GM19467 (cell line): ENCODE measurements around the gene DMD.
"Not testable (repeated sequence)": the region's sequence is repeated elsewhere in the genome, so short reads cannot be mapped to it uniquely, and the experiment has no call there.

Source experiments
- ATAC-seq: cut with Tn5 transposase; IDR thresholded peaks from one replicate; pipeline ENCODE4 v1.9.1; 2021; ENCODE audit warnings: mild to moderate bottlenecking, moderate library complexity; ENCODE audit not compliant: unreplicated experiment

DMD gene

GRCh38 chrX:32289356-32289755 is 922.0 kb downstream of the DMD start:
- no peak for ATAC-seq

DNA sequence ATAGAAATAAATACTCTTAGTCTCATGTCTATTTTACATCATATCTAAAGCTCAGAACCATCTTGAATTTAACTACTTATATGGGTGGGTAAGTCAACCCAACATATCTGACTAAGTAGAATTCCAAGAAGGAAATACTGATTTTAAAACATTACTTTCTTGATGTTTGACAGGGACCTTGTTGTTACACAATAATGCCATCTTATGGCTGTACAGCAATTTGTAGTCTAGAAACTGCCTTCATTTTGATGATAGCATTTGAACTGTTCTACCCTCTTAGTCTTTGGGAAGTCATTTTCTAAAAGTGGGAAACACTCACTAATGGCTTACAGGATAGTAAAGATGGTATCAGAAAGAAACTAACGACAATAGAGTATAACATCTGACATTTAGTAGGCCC is 929.5 kb downstream of the DMD start:
- no peak for ATAC-seq

GRCh38 chrX:32280921-32281320 is 930.4 kb downstream of the DMD start:
- no peak for ATAC-seq

DNA sequence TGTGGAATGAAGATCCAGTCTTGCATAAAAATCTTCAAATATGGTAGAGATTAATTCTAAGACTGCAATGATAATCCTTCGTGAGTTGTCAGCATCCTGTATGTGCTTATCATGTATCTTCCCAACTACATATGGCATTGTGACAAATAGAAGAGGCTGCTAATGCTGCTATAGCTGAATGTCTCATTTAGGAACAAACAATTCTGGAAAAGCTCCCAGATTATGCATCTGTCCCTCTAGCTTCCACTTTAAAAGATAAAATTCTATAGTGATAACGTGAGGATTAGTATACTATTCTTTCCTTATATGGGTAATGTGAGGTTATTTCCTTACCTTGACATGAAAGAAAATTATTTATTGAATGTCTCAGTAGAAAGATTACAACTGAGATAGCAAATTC is 930.9 kb downstream of the DMD start:
- no peak for ATAC-seq

- no peak for ATAC-seq
Measured at GRCh38 chrX:32276153-32276552, 935.2 kb downstream of the DMD start.

DNA sequence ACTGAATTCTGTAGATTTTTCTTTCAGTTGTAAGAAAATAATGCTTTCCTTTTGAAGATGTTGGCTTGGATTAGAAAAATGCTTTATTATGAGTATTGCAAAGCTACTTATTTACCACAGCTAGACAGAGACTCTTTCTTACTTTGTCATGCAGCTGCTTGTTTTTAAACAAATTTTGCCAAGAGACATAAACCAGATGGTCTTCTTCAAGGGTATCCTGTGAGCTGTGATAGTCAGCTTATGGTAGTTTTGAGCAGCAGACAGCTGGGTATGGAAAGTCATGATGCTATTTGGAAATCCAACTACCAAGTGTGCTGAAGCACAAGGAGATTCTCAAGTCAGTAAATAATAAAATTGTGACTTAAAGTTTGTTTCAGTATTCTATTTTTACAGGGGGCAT is 941.5 kb downstream of the DMD start:
- ATAC-seq: no peak

DNA sequence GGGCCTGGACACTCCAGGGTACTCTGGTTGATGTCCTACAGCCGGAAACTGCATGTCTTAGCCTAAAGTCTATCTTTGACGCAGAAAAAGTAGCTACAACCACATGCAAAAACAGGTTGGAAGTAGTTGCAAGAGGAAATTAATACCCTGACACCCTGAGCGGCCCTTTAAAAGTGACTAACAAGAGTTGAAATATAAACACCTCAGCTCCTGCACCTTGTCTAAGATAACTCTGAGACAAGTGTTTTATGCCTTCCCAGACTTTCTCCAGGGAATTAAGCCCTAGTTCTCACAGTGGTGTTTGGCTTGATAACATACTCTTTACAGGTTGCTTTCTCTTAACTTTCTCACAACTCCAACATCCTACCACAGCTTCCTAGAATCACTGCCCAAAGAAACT is 943.1 kb downstream of the DMD start:
- ATAC-seq: no peak

DNA sequence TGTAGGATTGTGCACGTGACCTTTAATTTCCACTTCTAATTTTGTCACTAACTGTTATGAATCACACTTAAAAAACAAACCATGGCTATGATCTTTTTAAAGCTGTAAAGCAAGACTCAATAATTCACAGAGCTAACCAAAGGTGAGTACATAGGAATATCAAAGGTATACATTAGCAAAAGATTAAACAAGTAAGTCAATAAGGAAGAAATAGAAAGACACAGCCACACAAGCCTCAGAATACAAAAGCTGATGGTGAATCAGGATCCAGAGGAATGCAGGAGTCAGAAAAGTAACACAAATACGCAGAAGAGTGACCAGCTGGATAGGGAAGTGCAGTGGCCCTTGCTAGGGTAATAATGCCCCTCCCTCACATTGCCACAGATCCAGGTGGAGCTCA is 943.6 kb downstream of the DMD start:
- ATAC-seq: no peak

- not testable (repeated sequence) for ATAC-seq
Measured at GRCh38 chrX:32246675-32247074, 964.7 kb downstream of the DMD start.

GRCh38 chrX:32195611-32196010 is 1015.7 kb downstream of the DMD start:
- ATAC-seq: no peak

GRCh38 chrX:32191316-32191715 is 1020.0 kb downstream of the DMD start:
- ATAC-seq: no peak

GRCh38 chrX:32185160-32185559 is 1026.2 kb downstream of the DMD start:
- ATAC-seq: no peak

DNA sequence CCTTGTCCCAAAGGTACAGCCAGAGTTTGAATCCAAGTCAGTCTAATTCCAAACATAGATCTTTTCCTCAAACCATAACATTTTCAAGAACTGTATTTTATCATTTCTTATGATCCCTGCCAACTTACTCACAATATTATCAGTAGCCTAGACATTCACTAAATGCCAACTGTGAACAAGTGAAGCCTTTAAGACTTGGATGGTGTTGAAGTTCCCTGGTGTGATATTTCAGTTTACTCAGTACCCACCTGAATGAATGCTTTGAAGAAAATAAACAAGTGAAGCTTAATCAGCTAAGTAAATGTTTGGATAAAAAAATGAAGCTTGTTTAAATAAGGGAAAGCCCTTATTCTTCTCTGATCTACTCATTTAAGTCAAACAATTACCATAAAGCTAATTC is 1028.3 kb downstream of the DMD start:
- no peak for ATAC-seq

- no peak for ATAC-seq
Measured at GRCh38 chrX:32176510-32176909, 1034.8 kb downstream of the DMD start.

DNA sequence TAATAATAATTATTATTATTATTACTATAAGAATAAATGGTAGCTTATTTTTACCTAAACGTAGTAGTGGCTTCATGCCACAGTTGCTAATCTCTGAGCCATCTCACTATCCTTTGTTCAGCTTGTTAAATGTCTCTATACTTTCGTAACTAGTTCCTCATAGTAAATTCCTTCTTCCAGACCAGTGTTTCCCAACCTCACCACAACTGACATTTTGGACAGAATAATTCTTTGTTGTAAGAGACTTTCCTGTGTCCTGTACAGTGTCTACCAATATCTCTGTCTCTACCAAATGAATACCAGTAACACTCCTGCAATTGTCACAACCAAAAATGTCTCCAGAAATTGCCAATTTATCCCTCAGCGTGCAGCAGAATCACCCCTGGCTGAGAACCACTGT is 1040.9 kb downstream of the DMD start:
- no peak for ATAC-seq

- no peak for ATAC-seq
Measured at GRCh38 chrX:32155044-32155638, 1056.2 kb downstream of the DMD start.

DNA sequence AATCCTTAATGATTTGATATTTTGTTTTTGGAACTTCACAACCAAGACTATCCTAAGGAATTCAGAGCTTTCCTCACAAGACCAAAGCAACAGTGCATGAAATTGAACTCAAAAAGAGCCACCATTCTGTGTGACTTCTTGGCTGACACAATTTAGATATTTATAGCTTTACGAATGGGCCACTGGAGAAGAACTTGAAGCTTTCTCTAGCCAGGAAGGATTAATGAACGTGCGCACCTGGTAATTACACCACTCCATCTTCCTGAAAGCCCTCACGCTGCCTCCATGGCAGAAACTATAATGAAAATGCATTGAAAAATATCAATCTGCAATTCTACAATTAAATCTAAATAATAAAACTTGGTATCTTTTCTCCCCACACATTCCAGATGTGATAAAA is 1057.8 kb downstream of the DMD start:
- ATAC-seq: no peak

DNA sequence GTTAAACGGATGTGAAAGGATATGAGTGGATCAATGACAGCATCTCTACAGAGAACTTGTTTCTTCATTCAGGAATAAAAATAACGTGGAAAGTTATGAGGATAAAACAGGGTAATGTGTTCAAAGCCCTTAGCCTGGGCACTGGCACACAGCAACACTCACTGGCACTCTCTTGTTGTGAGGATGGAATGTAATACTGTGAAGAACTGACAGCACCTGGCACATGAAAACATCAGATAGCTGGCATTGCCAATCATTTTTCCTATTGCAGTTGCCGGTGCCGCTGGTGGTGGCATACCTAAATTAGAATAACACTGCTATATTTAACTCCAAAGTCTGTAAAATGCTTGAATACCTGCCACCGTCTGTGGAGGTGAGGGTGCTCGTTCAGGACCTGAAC is 1061.2 kb downstream of the DMD start:
- ATAC-seq: no peak

DNA sequence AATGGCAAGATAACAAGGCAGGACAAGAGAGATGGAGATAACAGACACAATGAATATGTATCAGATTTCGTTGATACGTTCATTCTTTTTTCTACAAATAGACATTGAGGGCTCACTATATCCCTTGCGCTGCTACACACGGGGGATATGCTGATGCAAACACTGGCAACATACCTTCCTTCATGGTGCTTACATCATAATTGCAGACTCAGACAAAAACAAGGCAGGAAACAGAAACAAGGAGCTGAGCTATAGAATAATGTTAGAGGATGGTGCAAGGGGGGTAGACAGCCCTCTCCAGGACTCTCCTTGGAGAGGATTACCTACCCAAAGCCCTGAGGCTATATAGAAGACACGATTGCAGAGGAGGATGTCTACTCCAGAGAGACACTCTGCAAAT is 1069.5 kb downstream of the DMD start:
- ATAC-seq: no peak

DNA sequence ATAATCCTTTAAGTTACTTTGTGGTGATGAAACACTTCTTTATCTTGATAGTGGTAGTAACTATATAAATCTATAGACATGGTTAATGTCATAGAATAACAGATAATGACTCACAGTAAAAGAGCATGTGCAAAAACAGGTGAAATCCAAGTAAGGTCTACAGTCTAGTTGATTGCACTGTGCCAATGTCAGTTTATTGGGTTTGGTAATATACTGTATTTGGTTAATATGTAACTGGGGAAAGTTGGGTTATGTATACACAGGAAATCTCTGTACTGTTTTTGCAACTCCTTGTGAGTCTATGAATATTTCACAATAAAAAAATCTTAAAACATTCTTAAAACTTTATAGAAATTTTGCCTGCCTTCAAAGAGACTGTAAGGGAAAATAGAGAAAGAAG is 1071.9 kb downstream of the DMD start:
- no peak for ATAC-seq

DNA sequence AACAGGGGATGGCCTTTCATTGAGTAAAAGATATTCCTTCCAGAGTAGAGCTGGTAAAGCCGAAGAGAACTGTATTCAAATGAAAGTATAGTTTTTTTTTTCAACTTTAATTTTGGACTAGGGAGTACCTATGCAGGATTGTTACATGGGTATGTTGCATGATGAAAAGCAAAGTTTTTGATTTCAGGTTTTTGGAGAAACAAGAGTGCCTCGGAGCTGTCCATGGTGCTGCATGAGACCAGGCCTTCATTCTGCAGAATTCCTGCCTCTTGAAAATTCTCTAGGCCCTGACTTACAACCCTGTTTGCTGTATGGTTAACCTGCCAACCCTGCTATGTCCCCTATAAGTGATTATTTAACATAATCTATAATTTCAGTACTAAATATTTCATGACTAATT is 1073.8 kb downstream of the DMD start:
- ATAC-seq: no peak

DNA sequence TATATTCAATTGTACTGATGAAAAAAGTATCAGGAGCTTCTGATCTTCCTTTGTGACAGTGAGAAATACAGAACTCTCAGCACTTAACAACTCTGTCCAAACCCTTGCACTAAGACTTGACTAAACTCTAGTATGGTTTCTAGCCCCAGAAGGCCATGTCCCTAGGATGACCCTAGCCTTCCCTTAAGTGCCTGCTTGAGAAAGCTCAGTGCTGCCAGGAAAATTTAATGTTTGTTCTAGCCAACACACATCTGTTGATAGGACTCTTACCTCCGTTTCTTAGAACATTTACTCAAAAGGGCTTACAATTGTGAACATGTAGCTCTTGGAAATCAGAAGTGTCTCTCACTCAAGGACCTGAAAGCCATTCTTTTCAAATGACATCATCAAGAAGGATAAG is 1084.4 kb downstream of the DMD start:
- no peak for ATAC-seq

GRCh38 chrX:32118832-32119231 is 1092.5 kb downstream of the DMD start:
- no peak for ATAC-seq

- ATAC-seq: no peak
Measured at GRCh38 chrX:32116047-32116446, 1095.3 kb downstream of the DMD start.
